ENCODE data around the gene PTPRR. TPM values are rescaled to one million over a fixed set of nuclear protein-coding genes. Genes with fewer than 3 reads are reported as not detected.
"Not testable (repeated sequence)": the region's sequence is repeated elsewhere in the genome, so short reads cannot be mapped to it uniquely, and the experiment has no call there.

The PTPRR gene
- total RNA-seq, 1 experiment from 2014 or later: 41.5 TPM

DNA sequence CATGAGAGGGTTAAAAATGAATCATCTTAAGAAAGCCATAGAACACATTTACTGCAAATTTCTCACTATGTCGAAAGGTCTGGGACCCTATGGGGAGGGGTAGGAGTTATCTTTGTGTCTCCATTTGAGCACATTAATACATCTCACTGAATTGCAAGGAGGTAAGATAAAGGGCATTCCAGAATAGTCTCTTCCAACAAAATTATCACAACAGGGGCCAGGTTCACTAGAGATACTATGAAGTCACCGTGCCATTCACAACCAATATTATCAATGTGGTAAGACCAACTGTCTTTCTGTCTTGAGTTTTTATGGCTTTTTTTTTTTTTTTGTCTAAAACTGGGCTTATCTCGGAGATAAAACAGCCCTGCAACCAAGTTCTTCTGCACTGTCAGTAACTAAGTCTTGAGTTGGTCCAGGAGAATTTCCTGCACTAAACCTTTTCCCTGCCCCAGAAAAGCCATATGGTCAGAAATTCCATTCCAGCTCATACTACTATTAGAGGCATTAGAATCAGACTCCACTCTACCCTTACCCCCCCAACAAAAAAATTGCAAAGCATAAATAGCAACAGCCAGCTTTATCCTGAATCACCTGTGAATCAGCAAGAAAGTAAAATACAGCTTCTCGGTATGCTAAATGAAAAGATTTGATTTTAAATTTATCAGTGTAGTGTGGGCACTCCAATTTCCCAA, 79.7 kb downstream of the PTPRR start:
- DNase-seq (ENCODE audit: low spot score): no peak

DNA sequence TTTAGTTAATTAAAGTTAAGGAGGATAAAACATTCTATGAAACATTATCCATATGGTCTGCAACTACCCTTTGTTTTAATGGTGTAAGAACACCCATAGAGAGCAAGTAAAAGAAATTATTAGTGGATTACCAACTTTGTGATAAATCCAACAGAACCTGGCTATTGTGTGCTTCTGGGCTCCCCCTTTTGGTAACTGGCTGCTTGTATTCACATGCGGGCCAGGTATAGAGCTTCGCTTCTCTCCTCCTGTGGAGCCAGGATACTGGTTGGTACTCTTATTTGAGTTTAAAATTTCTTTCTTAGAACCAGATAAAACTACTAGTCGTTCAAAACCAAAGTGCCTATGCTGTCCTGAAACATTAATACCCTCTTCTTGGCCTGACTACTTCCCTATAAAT, 81.0 kb downstream of the PTPRR start:
- DNase-seq (ENCODE audit: low spot score): no peak

DNA sequence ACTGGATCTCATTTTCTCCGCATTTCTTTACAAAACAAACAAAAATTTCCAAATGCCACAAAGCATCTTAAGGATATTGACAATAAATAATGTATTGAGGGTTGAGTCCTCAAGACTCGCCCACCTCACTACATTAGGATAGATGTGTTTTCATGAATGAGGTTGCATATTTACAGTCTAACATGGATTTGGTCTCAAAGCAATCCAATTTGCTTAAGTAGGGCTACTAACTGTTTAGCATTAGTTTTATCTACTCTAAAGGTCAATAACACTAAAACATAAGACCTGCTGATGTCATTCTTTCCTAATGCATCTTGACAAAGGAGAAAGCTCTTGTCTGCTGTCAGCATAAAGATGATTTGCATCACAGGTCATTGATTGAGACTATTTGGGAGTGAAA, 82.4 kb downstream of the PTPRR start:
- no peak for DNase-seq (ENCODE audit: low spot score)

DNA sequence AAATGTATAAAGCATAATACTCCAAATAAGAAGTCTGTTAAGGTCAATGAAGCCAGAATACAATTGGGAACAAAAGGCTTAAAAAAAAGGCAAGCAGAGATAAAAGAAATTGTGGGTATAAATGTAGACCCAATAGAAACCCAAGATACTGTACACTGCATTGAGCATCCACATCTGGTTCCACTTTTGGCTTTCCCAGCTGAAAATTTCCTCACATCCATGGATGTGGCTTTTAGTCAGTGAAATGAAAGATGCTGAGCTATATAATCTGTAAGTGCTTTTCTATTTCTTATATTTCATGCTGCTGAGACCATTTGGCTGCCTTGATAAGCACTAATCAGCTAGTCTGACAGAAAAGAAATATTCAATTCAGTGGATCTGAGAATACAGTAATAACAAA, 83.5 kb downstream of the PTPRR start:
- no peak for DNase-seq (ENCODE audit: low spot score)

DNA sequence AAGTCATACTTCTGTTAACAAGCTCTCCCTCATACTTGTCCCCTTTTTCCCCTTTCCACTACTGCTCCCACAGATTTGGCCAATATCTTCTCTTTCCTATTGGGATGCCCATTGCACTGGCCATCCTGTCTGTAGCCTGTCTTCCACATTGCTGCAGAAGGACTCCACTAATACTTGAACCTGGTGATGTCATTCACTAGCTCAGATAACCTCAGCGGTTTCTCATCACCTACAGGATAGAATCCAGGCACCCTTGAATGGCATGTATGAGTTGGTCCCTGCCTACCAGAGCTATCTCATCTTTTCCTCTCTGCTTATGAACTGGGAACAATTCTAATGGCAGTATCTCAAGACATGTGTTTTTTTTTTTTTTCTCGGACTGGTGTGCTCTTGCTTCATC, 84.6 kb downstream of the PTPRR start:
- no peak for DNase-seq (ENCODE audit: low spot score)

DNA sequence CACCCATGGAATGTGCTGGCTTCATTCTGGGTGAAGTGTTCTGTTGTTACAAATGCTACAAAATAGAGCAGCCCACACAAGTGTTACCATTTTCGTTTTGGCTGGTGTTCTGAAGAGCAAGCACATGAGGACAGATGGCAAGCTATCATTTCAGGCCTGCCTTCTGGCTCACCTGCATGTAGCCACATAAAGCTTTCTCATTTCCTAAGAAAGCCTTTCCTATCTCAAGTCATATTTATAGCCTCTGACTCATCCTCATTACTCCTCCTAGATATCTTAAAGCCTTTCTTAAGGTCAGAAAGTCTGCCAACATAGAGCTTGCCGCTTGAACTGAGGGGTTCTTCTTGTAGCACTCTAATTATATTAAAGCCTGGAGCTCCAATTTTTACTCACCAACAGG, 89.0 kb downstream of the PTPRR start:
- DNase-seq (ENCODE audit: low spot score): peak; percentile 86

DNA sequence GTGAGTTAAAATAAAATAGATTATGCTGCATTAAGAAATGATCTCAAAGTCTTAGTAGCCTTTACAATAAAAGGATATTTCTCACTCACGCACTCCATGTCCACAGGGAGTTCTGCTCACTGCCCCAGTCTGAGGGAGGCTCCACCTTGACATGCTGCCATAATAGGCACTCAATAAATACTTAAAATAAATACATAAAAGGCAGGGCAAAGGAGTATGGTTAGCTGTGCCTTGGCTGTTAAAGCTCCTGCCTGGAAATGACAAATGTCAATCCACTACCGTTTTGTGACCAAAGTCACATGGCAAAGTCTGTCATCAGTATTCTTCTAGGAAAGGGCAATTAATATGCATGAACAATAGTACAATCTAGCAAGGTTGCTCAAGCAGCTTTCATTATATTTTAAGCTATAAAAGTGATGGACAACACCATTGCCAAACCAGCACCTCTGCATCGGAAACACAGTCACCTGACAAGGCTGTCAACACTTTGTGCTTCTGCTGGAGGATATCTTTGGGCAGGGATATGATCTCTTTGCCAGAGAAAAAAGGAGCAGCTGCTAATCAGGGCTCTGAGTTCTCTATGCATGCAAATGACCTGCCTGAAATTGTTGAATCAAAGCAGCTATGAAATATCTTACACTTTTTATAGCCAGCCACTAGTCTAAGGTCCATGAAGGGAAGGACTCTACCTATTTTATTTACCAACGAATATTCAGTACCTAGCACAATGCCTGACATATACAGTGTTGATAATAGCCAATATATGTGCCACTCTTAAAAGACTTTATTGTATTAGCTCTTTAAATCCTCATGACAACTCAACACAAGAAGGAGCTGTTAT, 90.1 kb downstream of the PTPRR start:
- no peak for DNase-seq (ENCODE audit: low spot score)

DNA sequence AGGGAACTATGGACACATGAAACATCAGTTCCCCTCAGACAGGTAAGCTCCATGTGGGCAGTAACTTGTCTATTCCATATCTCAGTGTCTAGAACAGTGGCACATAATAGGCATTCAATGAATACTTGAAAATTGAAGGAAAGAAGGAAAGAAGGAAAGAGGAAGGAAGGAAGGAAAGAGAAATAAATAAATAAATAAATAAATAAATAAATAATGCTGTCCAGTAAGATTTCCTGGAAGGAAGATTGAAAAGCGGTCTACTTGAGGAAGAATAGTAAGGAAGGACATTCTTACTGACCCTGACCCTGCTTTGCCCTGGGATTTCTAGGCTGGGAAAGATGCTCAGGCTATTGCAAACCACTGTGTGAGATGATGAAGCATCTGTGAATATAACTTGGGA, 91.5 kb downstream of the PTPRR start:
- no peak for DNase-seq (ENCODE audit: low spot score)

DNA sequence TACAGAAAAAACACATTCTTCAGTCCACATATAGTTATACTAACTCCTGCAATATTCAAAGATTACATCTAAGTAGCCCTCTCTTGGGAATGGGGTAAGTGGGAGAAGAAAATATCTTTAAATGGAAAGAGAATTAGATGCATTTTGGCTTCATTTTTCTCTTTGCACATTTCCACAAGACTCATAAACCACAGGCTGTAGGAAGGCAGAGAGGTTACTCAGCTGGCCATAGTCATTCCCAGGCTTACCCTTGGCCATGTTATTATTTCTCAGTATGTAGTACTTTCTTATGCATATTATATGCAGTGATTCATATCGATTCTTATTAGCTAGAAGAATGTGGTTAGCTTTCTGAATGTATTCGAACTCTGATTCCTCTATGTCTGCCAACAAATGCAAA, 92.2 kb downstream of the PTPRR start:
- no peak for DNase-seq (ENCODE audit: low spot score)

DNA sequence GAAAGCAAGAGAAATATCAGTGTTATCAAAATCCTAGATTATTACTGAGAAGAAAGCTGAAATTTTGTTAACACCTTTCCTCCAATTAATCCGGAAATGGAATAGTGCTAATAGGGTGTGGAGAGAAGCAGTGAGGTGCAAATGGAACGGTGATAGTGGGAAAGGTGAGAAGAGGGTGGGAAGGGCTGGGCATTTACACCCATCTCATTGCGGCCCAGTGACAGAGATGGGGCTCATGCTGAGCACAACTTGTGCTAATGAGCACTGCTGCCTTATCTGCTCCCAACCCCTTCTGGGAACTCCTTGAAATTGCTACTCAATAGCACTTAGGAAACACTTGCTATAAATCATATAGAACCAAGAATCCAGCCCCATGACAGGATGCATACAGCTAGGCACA, 94.4 kb downstream of the PTPRR start:
- no peak for DNase-seq (ENCODE audit: low spot score)

DNA sequence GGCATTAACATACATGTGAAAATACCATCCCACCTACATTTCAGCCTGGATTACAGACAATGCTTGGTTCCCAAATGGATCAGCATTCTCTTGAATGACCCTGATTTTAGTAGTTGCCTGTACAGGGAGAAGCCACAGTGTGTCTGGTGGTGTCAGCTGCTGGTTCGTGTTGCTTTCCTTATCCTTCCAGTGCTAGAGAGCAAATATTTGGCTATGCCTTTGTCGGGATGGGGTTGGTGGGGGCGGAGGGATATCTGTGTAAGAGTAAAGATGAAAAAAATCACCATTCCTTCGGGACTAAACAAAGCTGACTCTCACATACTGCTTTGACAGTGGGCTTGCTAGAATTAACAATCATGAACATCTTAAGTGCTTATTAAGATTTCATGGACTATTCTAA, 96.0 kb downstream of the PTPRR start:
- DNase-seq (ENCODE audit: low spot score): no peak

DNA sequence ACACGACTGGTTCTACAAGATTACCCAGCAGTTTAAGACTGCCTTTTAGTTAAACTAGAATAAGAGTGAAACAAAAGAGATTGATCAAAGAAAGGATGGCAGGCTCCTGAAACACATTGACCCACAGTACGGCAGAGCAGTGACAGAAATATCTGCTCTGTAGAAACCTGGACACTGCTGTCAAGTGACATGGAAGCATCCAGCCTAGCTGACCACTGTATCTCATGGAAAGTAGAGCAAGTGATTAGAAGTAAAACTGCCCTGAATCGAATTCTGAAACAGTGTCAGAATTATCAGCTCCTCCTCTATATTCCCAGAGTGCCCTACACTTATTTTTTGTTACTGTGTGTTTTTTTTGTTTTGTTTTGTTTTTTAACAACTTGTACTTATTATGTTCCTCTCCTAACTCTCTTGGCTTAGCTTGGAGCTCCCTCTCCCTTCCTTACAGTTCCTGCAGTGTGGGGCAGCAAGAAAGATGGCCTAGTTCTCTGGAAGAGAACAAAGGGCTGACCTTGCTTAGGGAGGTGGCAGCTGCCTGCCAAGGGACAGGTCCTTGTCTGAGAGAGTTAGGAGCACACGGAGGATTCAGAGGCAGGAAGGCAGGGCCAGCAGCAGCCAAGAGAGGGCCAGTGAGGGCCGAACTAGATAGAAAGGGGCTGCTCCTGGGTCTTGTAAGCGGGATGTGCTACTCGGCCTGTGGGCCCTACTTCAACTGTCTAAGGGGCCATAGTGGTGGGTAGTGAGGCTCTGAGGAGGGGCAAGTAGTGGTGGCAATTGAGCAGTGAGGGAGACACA, 97.2 kb downstream of the PTPRR start:
- DNase-seq (ENCODE audit: low spot score): no peak

DNA sequence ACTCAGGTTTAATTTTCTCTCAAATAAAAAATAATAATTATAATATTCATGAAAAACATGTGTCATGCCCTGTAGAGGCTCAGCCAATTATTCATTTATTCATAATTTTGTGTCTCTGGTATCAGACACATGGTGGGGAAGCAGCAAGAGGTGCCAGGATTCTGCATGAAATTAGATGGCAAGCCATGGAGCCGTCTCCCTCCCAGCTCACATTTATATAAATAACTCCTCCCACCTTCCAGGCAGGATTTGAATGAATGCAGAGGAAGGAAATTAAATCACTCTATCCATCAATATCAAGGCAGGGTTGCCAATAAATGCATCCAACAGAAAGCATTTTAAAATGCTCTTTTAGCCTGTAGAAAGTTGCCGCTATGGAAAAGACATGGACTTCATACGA, 98.1 kb downstream of the PTPRR start:
- no peak for DNase-seq (ENCODE audit: low spot score)

DNA sequence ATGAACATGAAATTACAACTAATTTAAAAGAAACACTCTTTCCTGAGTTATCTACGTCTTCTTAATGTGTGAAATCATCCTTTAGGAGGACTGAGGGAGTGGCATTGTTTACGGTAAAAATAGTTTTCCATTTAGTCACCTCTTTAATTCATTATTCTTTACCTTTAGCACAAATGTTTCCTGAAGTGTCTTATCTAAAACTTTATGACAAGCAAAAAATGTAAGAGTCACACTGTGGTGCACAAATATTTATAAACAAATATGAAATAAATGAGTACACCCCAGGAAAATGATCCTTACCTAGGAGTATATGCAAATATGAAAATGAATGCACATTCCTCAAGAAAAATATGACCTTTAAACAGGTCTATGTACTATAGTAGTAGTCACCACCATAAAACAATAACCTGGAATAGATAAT, 104.6 kb downstream of the PTPRR start:
- peak; percentile 52 for DNase-seq (ENCODE audit: low spot score)

DNA sequence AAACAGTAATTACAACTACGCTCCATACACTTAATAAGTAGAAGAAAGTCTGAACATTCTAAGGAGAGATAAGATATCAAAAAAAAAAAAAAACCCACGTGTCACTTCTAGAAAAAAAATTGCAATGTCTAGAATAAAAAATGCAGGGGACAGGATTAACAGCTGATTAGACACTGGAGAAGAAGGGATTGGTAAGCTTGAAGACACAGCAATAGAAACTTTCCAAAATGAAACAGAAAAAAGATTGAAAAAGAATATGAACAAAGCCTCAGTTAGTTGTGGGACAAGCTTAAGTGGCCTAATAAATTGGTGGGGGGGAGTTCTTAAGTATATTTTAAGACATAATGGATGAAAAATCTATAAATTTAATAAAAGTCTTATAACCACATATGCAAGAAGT, 105.5 kb downstream of the PTPRR start:
- DNase-seq (ENCODE audit: low spot score): no peak

DNA sequence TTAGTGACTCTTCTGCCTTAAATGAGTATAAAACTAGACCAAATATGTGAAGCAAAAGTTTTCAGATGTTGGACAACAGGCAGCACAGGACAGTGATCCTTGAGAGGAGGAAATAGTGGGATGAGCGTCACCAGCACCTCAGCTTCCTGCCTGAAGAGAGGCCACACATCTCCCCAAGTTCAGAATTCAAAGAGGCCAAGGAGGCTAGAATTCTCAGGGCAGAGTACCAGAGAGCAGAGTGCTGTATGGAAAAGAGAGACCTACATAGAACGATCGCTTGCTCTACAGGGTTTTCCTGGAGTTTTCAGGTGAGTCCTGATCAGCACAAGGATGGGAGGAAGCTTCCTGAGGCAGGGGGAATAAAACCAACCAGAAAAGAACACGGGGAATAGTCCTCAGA, 107.0 kb downstream of the PTPRR start:
- no peak for DNase-seq (ENCODE audit: low spot score)

DNA sequence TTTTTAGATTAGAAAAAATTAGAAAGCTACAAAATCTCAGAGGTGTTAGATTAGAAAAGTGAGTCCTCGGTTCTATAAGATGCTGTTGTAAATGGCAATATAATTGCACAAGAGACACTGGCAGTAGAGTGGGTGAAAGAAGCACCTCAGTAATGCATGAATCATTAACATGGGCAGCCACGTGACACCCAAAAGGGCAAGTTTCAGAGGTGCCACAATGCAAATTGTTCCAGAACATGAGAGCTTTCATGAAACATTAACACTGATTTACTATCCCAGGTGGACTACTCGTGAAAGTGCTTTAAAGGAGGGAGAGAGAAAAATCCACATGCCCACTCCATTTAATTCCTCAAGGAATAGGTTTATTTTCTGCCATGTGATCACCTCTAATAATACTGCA, 108.4 kb downstream of the PTPRR start:
- DNase-seq (ENCODE audit: low spot score): no peak

DNA sequence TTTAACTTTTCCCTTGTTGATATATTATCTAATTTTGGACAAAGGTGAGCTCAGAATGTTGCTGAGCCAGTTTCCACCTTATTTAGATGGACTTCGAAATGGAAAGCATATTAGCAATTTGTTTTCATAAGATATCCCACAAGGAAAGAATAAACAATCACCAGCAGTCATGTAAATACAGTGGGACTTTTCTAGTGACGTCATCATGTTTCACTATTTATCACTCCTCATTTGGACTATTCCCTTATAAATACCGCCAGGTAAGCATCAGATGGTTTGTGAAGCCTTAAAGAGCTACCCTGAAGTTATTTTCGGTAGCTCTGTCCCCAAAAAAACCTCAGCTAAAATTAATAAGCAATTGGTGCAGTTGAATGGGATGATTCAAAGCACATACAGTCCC, 110.7 kb downstream of the PTPRR start:
- DNase-seq (ENCODE audit: low spot score): no peak

DNA sequence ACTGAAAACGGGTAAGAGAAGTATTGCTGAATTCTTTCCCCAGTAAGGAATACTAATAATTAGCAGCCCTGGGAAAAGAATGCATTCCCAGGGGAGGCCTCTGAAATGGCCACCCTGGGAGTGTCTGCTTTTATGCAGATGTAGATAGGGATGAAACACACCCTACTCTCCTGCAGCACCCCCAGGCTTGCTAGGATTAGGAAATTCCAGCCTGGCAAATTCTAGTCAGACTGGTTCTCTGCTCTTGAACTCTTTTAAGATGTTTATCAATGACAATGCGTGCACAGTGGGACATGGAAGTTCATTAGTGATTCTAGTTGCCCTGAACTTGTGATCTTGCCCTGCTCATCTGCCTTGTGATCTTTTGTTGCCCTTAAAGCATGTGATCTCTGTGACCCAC, 112.5 kb downstream of the PTPRR start:
- DNase-seq (ENCODE audit: low spot score): not testable (repeated sequence)

DNA sequence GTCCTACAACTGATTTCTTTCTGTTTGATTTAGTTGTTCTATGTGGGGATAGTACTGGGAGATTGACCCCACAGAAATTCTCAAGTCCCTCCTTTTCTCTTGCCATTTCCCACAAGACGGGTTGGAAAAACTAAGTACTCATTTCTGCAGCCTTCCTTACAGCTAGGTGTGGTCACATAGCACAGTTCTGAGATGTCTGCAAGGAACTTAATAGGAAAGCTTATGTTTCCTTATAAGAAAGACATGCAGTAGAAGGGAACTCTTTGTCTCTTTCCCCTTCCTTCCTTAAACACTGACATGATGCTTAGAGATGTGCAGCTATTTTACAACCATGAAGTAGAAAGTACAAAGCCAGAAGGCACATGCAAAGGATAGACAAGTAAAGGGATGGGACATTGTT, 113.7 kb downstream of the PTPRR start:
- no peak for DNase-seq (ENCODE audit: low spot score)

DNA sequence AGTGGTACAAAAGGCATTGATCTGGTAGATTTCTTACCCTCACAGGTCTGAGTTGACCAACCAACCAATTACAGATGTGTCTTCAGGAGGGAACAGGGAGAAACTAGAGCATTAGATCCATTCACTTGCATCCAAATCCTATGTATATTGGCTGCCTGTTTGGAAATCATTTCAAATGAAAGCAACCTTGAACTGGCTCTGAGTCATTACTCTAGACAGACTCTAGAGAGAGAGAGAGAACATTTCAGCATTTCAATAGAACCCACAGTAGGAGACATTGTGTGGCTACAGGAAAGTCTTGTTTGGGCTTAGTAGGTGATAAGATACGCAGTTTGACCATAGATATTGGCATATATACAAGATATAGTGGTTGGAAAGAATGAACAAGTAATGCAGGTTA, 114.5 kb downstream of the PTPRR start:
- DNase-seq (ENCODE audit: low spot score): no peak

DNA sequence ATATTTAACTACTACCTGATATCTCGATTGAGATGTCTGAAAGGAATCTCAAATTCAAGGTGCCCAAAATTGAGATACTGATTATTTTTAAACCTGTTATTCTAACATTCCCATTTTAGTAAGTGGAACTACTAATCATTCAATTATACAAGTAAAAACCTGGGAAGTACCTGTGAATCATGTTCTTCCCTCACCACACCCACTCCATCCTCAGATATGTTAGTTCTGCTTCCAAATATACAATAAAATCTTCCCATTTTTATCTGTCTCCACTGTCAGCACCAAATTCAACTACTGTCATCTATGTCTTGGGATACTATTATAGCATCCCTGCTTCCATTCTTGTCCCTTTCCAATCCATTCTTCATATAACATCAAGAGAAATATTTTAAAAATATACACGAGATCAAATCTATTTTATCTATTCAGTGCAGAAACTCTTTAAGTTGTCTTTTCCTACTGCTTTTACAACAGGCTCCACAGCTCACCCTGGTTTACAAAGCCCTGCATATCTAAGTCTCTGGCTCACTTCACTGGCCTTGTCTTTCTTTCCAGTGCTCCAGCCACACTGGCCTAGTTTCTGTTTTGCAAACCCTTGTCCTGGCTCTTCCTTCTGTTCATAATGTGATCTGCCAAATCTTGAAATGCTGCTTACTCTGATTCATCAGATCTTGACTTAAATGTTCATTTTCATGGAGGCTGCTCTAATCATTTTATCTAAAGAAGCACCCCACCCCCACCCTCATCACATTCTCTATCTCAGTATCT, 122.3 kb downstream of the PTPRR start:
- DNase-seq (ENCODE audit: low spot score): no peak

Measured in A172 (cell line).